GM18520 (cell line): ENCODE data around the gene TPCN2.

Source experiments
- ATAC-seq: cut with Tn5 transposase; IDR thresholded peaks from one replicate; pipeline ENCODE4 v1.9.1; 2021; ENCODE audit not compliant: unreplicated experiment

TPCN2 gene

GRCh38 chr11:69108030-69108429, 59.3 kb downstream of the TPCN2 start:
- ATAC-seq = no peak

- ATAC-seq = no peak
These were observed 59.8 kb downstream of the TPCN2 start for GRCh38 chr11:69108559-69108958.

- ATAC-seq = no peak
These were observed 60.4 kb downstream of the TPCN2 start for GRCh38 chr11:69109101-69109500.

GRCh38 chr11:69110451-69110850, 61.7 kb downstream of the TPCN2 start:
- no peak for ATAC-seq

GRCh38 chr11:69111624-69112542, 63.2 kb downstream of the TPCN2 start:
- ATAC-seq = no peak

- ATAC-seq = no peak
These were observed 64.5 kb downstream of the TPCN2 start for GRCh38 chr11:69113226-69113625.

- no peak for ATAC-seq
These were observed 65.1 kb downstream of the TPCN2 start for GRCh38 chr11:69113646-69114340.

- ATAC-seq = no peak
These were observed 65.6 kb downstream of the TPCN2 start for GRCh38 chr11:69114362-69114761.

- no peak for ATAC-seq
These were observed 66.2 kb downstream of the TPCN2 start for GRCh38 chr11:69114811-69115523.

- ATAC-seq = no peak
These were observed 67.1 kb downstream of the TPCN2 start for GRCh38 chr11:69115586-69116560.

GRCh38 chr11:69116671-69117070, 67.9 kb downstream of the TPCN2 start:
- no peak for ATAC-seq

- no peak for ATAC-seq
These were observed 70.5 kb downstream of the TPCN2 start for GRCh38 chr11:69119190-69119589.

GRCh38 chr11:69120096-69120875, 71.6 kb downstream of the TPCN2 start:
- ATAC-seq = no peak

- no peak for ATAC-seq
These were observed 72.3 kb downstream of the TPCN2 start for GRCh38 chr11:69121021-69121420.

- no peak for ATAC-seq
These were observed 73.0 kb downstream of the TPCN2 start for GRCh38 chr11:69121621-69122325.

GRCh38 chr11:69122326-69122629, 73.5 kb downstream of the TPCN2 start:
- ATAC-seq = no peak

- ATAC-seq = no peak
These were observed 74.1 kb downstream of the TPCN2 start for GRCh38 chr11:69122630-69123431.
